Mammary epithelial cell (primary cell): ENCODE results near the gene CACNA1A.

Experiments used
- CTCF ChIP-seq, 2 donors: IDR thresholded peaks in 1 of 2; conservative IDR thresholded peaks in 1 of 2; 2 replicates each; pipeline ENCODE4 v1.5.1; 2011 to 2012; ENCODE audit warnings: inconsistent platforms in 2 of 2, low read length in 2 of 2, mild to moderate bottlenecking in 2 of 2, control low read depth in 1 of 2, low read depth in 1 of 2; ENCODE audit not compliant: insufficient read depth in 1 of 2; ENCODE audit errors: extremely low read depth in 1 of 2
- EZH2 ChIP-seq: IDR thresholded peaks from 2 replicates; pipeline ENCODE4 v1.6.1; 2012; ENCODE audit warnings: low read length, inconsistent platforms, borderline replicate concordance

GRCh38 chr19:13417054-13417453 is 89.2 kb downstream of the CACNA1A start:
- no peak for TF ChIP-seq CTCF (conservative IDR thresholded peaks at IDR 0.05 in 1 of 2, IDR thresholded peaks at IDR 0.05 in 1 of 2; ENCODE audit: extremely low read depth in 1 of 2, insufficient read depth in 1 of 2, low read depth in 1 of 2, low read length in 2 of 2)
- no peak for TF ChIP-seq EZH2
